K562 (cell line): ENCODE data around the gene SET. TPM values are rescaled to one million over a fixed set of nuclear protein-coding genes. Genes with fewer than 3 reads are reported as not detected.

ENCODE experiments used
- ATAC-seq: fragments of 200-7000 bp; cut with Tn5 transposase; 3 replicates; pipeline ENCODE4 v1.9.1; 2020; ENCODE audit warnings: moderate library complexity
- BruUV-seq: library from RNA; stranded (reverse); fragments of 400-500 nt; replicated peaks from 2 replicates; lab custom pipeline; 2021; lab: Mats Ljungman, UMichigan
- CTCF ChIA-PET: fragments of 300-600 bp; formaldehyde crosslinking; extraction: SDS; loops from one replicate; lab custom pipeline; 2021; ENCODE audit warnings: low intra/inter-chr PET ratio; lab: Yijun Ruan, JAX
- POLR2A ChIA-PET: fragments of 300-600, 350-650 bp; sonication (Branson Sonifier 250); formaldehyde crosslinking; extraction: SDS; loops from one replicate; lab custom pipeline; 2021; ENCODE audit warnings: antibody characterized with exemption, inconsistent platforms; lab: Yijun Ruan, JAX
- DNase-seq, 4 experiments: peaks; one replicate each; pipeline versions ENCODE4 v3.0.0 to v3.0.0-alpha.2; 2011 to 2018; ENCODE audit warnings: low spot score in 3 of 4, mixed read lengths in 3 of 4; ENCODE audit errors: extremely low read depth in 1 of 4
- FAIRE-seq: peaks from 2 replicates; lab custom pipeline; 2011; peaks lifted over from hg19 to GRCh38; lab: Jason Lieb, UNC
- H2AFZ ChIP-seq: 2 replicates; pipeline ENCODE4 v1.6.0; 2011; ENCODE audit warnings: low read depth, low read length, control low read depth, inconsistent platforms
- H3K27ac ChIP-seq: fragments of 200-600 bp; 3 replicates; pipeline ENCODE4 v1.8.0; 2011; ENCODE audit warnings: low read depth, mild to moderate bottlenecking, control low read depth, inconsistent platforms, low read length, moderate library complexity, mixed read lengths; ENCODE audit errors: extremely low read depth
- H3K27me3 ChIP-seq, 2 experiments: fragments of 300-600 bp in 1 of 2; 2 replicates in 1 of 2; 3 replicates in 1 of 2; pipeline versions ENCODE4 v1.6.0 to v1.8.0; 2011; ENCODE audit warnings: inconsistent platforms in 2 of 2, low read length in 2 of 2, mild to moderate bottlenecking in 1 of 2, mixed read lengths in 1 of 2, moderate library complexity in 1 of 2; ENCODE audit not compliant: control insufficient read depth in 2 of 2, insufficient read depth in 2 of 2
- H3K36me3 ChIP-seq: fragments of 300-600 bp; 3 replicates; pipeline ENCODE4 v1.8.0; 2011; ENCODE audit warnings: mild to moderate bottlenecking, low read length, inconsistent platforms; ENCODE audit not compliant: control insufficient read depth, insufficient read depth
- H3K4me1 ChIP-seq, 2 experiments: fragments of 200-600 bp in 1 of 2; replicated peaks in 1 of 2; 2 replicates in 1 of 2; 3 replicates in 1 of 2; pipeline versions ENCODE4 v1.5.1 to v1.8.0; 2011; ENCODE audit warnings: inconsistent platforms in 2 of 2, low read length in 2 of 2, mild to moderate bottlenecking in 1 of 2, mixed read lengths in 1 of 2, moderate library complexity in 1 of 2; ENCODE audit not compliant: control insufficient read depth in 2 of 2, insufficient read depth in 2 of 2
- H3K4me2 ChIP-seq: 2 replicates; pipeline ENCODE4 v1.6.1; 2011; ENCODE audit warnings: low read length, control low read depth, inconsistent platforms, mixed read lengths; ENCODE audit not compliant: insufficient read depth
- H3K4me3 ChIP-seq: fragments of 200-600 bp; sonication (generic), shearing (Covaris generic); 2 replicates; pipeline ENCODE4 v1.5.1; 2016; ENCODE audit warnings: control low read depth, inconsistent platforms
- H3K79me2 ChIP-seq: fragments of 200-600 bp; 3 replicates; pipeline ENCODE4 v1.8.0; 2011; ENCODE audit warnings: low read length, inconsistent platforms; ENCODE audit not compliant: control insufficient read depth, insufficient read depth
- H3K9ac ChIP-seq, 2 experiments: 2 replicates each; pipeline versions ENCODE4 v1.6.0 to v1.6.1; 2011; ENCODE audit warnings: low read depth in 2 of 2, low read length in 2 of 2, control low read depth in 1 of 2, inconsistent platforms in 1 of 2, mild to moderate bottlenecking in 1 of 2, mixed read lengths in 1 of 2; ENCODE audit not compliant: insufficient read depth in 1 of 2
- H3K9me1 ChIP-seq: one replicate; pipeline ENCODE4 v1.6.0; 2011; ENCODE audit warnings: inconsistent platforms, mild to moderate bottlenecking, low read length, moderate library complexity; ENCODE audit not compliant: control insufficient read depth, insufficient read depth
- H3K9me3 ChIP-seq: replicated peaks from 2 replicates; pipeline ENCODE4 v1.5.1; 2011; ENCODE audit warnings: low read depth, low read length, inconsistent platforms; ENCODE audit not compliant: control insufficient read depth, insufficient read depth
- H4K20me1 ChIP-seq: replicated peaks from 2 replicates; pipeline ENCODE4 v1.6.1; 2011; ENCODE audit warnings: low read length, inconsistent platforms, mixed read lengths; ENCODE audit not compliant: control insufficient read depth, insufficient read depth
- BMI1 ChIP-seq: fragments of 150-350 bp; IDR thresholded peaks from 2 replicates; pipeline ENCODE4 v1.6.1; 2014; ENCODE audit warnings: low read length
- CBFA2T2 ChIP-seq: fragments of 450-650 bp; conservative IDR thresholded peaks from 2 replicates; pipeline ENCODE4 v1.6.1; 2017; ENCODE audit warnings: mild to moderate bottlenecking
- CEBPZ ChIP-seq: fragments of 150-350 bp; IDR thresholded peaks from 2 replicates; pipeline ENCODE4 v1.6.1; 2014; ENCODE audit warnings: low read depth, mild to moderate bottlenecking, low read length, borderline replicate concordance
- DPF2 ChIP-seq: fragments of 450-650 bp; IDR thresholded peaks from 2 replicates; pipeline ENCODE4 v1.6.1; 2016
- EWSR1 ChIP-seq: fragments of 450-650 bp; IDR thresholded peaks from 2 replicates; pipeline ENCODE4 v1.6.1; 2018; ENCODE audit warnings: borderline replicate concordance, mild to moderate bottlenecking, low read depth, moderate library complexity; ENCODE audit not compliant: partially characterized antibody
- HDAC1 ChIP-seq, 2 experiments: fragments of 450-650 bp; IDR thresholded peaks; 2 replicates each; pipeline ENCODE4 v1.6.1; 2016 to 2017; ENCODE audit warnings: inconsistent platforms in 1 of 2, mild to moderate bottlenecking in 1 of 2, moderate library complexity in 1 of 2
- MAX ChIP-seq: sonication (generic); formaldehyde crosslinking; IDR thresholded peaks from 2 replicates; pipeline ENCODE4 v1.9.0; 2022; ENCODE audit warnings: mild to moderate bottlenecking, missing genetic modification reagents
- MTF1 ChIP-seq: fragments of 250-450 bp; sonication (Bioruptor Pico); IDR thresholded peaks from 2 replicates; pipeline ENCODE4 v1.9.0; 2021; ENCODE audit warnings: moderate library complexity, mild to moderate bottlenecking, inconsistent platforms, borderline replicate concordance
- MYNN ChIP-seq, 2 experiments: sonication (generic); formaldehyde crosslinking in 1 of 2; IDR thresholded peaks; 2 replicates each; pipeline versions ENCODE4 v1.5.0 to v1.6.1; 2016 to 2020; ENCODE audit warnings: antibody characterized with exemption in 1 of 2, missing genetic modification reagents in 1 of 2
- NKRF ChIP-seq: fragments of 450-650 bp; IDR thresholded peaks from 2 replicates; pipeline ENCODE4 v1.6.1; 2016; ENCODE audit warnings: borderline replicate concordance
- RBM34 ChIP-seq: fragments of 200-400 bp; formaldehyde crosslinking; IDR thresholded peaks from 2 replicates; pipeline ENCODE4 v1.6.1; 2018; ENCODE audit warnings: low read length, borderline replicate concordance; ENCODE audit not compliant: insufficient read depth
- SREBF2 ChIP-seq: sonication (generic); formaldehyde crosslinking; IDR thresholded peaks from 2 replicates; pipeline ENCODE4 v1.4.0; 2020; ENCODE audit warnings: mild to moderate bottlenecking, missing genetic modification reagents
- SRSF3 ChIP-seq: fragments of 200-400 bp; formaldehyde crosslinking; IDR thresholded peaks from 2 replicates; pipeline ENCODE4 v1.6.1; 2016; ENCODE audit warnings: mild to moderate bottlenecking, low read length, moderate library complexity; ENCODE audit not compliant: insufficient read depth
- ZNF277 ChIP-seq: fragments of 250-450 bp; sonication (Bioruptor Pico); IDR thresholded peaks from 2 replicates; pipeline ENCODE4 v1.8.0; 2022; ENCODE audit warnings: inconsistent platforms, mild to moderate bottlenecking, moderate library complexity, borderline replicate concordance
- ZNF384 ChIP-seq: IDR thresholded peaks from 2 replicates; pipeline ENCODE4 v1.6.1; 2012; ENCODE audit warnings: low read depth, low read length, improper control_type of control experiment
- ZNF696 ChIP-seq: fragments of 250-450 bp; sonication (Bioruptor Pico); conservative IDR thresholded peaks from 2 replicates; pipeline ENCODE4 v1.4.0; 2020; ENCODE audit warnings: mild to moderate bottlenecking, moderate library complexity
- ZNF79 ChIP-seq: fragments of 250-450 bp; sonication (Bioruptor Pico); IDR thresholded peaks from 2 replicates; pipeline ENCODE4 v1.4.0; 2020; ENCODE audit warnings: low read depth, mild to moderate bottlenecking, moderate library complexity
- WGBS: fragments of 100-300 bp; shearing (Covaris generic); methylation state at CpG from one replicate; pipeline ENCODE4 v1.1.6; 2016; ENCODE audit warnings: low coverage, mixed read lengths; ENCODE audit not compliant: insufficient coverage; ENCODE audit errors: missing lambda C conversion rate; 5-methylcytosine and 5-hydroxymethylcytosine counted together
- in situ Hi-C: fragments of 300-500 bp; cut with MboI; formaldehyde crosslinking; loops from 4 replicates; pipeline ENCODE4 v1.15.0; 2018; ENCODE audit warnings: inconsistent platforms, mixed read lengths
- intact Hi-C: fragments of 100-400 bp; cut with micrococcal nuclease; formaldehyde crosslinking; loops from 2 replicates; pipeline ENCODE4 v1.14.2; 2022
- polyA plus RNA-seq, 8 experiments: library from polyadenylated mRNA; depleted of rRNA in 4 of 8; stranded (reverse) in 5 of 8; unstranded in 3 of 8; fragments of >200 nt; fragmentation: Nextera tagmentation in 2 of 8; fragmentation: Illumina TruSeq in 1 of 8; extraction: Ambion mirVana in 2 of 8; extraction: Trizol in 1 of 8; gene quantifications; 2 replicates each; pipeline versions ENCODE4 v1.2.1 to v1.2.3, GENCODE V29; 2011 to 2014; ENCODE audit warnings: inconsistent platforms in 1 of 8, missing spikeins in 1 of 8
- total RNA-seq, 7 experiments: library from RNA; depleted of rRNA in 6 of 7; stranded (reverse); fragments of >200 nt in 6 of 7; fragmentation: Illumina TruSeq in 2 of 7; extraction: Trizol in 2 of 7; gene quantifications; 2 replicates each; pipeline versions ENCODE4 v1.2.1 to v1.2.3, GENCODE V29; 2011 to 2021; ENCODE audit warnings: low replicate concordance in 1 of 7

Gene SET
- total and polyA plus RNA-seq, 9 of the 15 experiments (the other 6 are each of a cell fraction or from before 2014, with no cell fraction given) = 404 to 1,447 (median 907) TPM

GRCh38 chr9:128729302-128729701 lies 40.3 kb downstream of the SET start:
- no peak overlapping the region for H3K4me2 ChIP-seq
- no peak for DNase-seq
- H3K27me3 ChIP-seq = no peaks in the 10 kb centered on the region
- intact Hi-C loops (no loop called here), in situ Hi-C loops (no loop called here)
- no peaks in the 10 kb centered on the region for H4K20me1 ChIP-seq
- peak overlapping the region in 1 of 2 experiments; percentile 32; a peak in 1 of 4 replicates for H3K9ac ChIP-seq
- H3K36me3 ChIP-seq = no peaks in the 10 kb centered on the region
- no peak overlapping the region for H3K4me3 ChIP-seq
- BruUV-seq = no TSS peak
- POLR2A ChIA-PET = interaction anchor here (1.2 kb wide), 1 partner anchor 42 kb away, joined by 3 read pairs; no protein-coding TSS in a partner anchor
- H3K9me3 ChIP-seq = no peaks in the 10 kb centered on the region
- H3K27ac ChIP-seq = no peak overlapping the region
- no peaks in the 10 kb centered on the region for H3K9me1 ChIP-seq
- H3K4me1 ChIP-seq = peaks cover 5 to 39% of the 10 kb centered on the region in 2 experiments; a peak in 4 of 5 replicates
- CTCF ChIA-PET = no interaction called here
- H3K79me2 ChIP-seq = 0 out of 3 replicates have a peak, but pooled peaks cover 2% of the 10 kb centered on the region
- WGBS = 62% methylated on average over 5 of the region's 5 CpGs
- no peak overlapping the region for H2AFZ ChIP-seq
- no peak for ATAC-seq
- FAIRE-seq = no peak
- no peak for TF ChIP-seq HDAC1 (IDR thresholded peaks at IDR 0.05)
- no peak for TF ChIP-seq DPF2
- TF ChIP-seq CEBPZ = no peak
- TF ChIP-seq MTF1 (CRISPR knock-in tag) = no peak
- TF ChIP-seq RBM34 = no peak
- no peak for TF ChIP-seq MYNN (IDR thresholded peaks at IDR 0.05)
- TF ChIP-seq MYNN (CRISPR knock-in tag; IDR thresholded peaks at IDR 0.05) = no peak
- no peak for TF ChIP-seq ZNF696 (CRISPR knock-in tag)
- no peak for TF ChIP-seq MAX (CRISPR knock-in tag)
- TF ChIP-seq EWSR1 = no peak
- no peak for TF ChIP-seq CBFA2T2
- no peak for TF ChIP-seq ZNF79 (CRISPR knock-in tag)
- no peak for TF ChIP-seq ZNF277 (CRISPR knock-in tag)
- no peak for TF ChIP-seq SRSF3
- no peak for TF ChIP-seq BMI1
- TF ChIP-seq ZNF384 = no peak
- no peak for TF ChIP-seq NKRF
- no peak for TF ChIP-seq SREBF2 (CRISPR knock-in tag)
